Activated T-helper 1 cell treated with anti-CD3 and anti-CD28 coated beads, Interleukin-2, amount 50 U/mL, for 16 hours (primary cell): ENCODE measurements around the gene ABCC1.
"Not testable (repeated sequence)": the region's sequence is repeated elsewhere in the genome, so short reads cannot be mapped to it uniquely, and the experiment has no call there.

ENCODE experiments used
- DNase-seq, 2 donors: peaks; one replicate each; pipeline ENCODE4 v3.0.0-alpha.2; 2020; ENCODE audit warnings: low read depth in 1 of 2, low spot score in 1 of 2

Gene ABCC1

DNA sequence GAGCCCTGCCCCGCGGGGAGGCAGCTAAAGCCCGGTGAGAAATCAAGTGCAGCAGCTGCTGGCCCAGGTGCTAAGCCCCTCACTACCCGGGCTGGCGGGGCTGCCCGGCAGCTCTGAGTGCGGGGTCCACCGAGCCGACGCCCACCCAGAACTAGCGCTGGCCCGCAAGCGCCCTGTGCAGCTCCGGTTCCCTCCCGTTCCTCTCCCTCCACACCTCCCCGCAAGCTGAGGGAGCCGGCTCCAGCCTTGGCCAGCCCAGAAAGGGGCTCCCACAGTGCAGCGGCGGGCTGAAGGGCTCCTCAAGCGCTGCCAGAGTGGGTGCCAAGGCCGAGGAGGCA is 155.4 kb downstream of the ABCC1 start:
- not testable (repeated sequence) for DNase-seq

DNA sequence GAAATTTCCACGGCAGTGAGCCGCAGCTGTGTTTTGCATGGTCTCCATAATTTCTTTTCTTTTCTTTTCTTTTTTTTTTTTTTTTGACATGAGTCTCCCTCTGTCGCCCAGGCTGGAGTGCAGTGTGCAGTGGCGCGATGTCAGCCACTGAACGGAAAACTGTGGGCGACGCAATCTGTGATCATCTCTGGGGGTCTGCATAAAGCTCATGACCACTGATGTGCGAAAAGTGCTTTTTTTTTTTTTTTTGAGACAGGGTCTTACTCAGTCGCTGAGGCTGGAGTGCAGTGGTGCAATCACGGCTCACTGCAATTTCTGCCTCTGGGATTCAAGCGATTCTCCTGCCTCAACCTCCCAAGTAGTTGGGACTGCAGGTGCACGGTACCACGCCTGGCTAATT is 156.2 kb downstream of the ABCC1 start:
- DNase-seq = no peak

DNA sequence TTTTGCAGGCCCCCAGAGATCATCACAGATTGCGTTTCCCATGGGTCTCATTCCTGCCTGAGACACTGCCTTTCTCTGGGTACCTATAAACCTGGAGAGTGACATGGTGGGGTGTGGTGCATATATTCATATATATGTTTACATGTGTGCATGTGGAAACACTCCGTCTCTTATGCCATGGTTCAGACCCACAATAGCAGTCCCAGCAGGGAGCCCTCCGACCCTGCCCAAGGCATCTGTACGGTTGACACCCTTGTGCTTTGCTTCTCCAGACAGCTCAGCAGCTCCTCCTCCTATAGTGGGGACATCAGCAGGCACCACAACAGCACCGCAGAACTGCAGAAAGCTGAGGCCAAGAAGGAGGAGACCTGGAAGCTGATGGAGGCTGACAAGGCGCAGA is 157.1 kb downstream of the ABCC1 start:
- DNase-seq = no peak

DNA sequence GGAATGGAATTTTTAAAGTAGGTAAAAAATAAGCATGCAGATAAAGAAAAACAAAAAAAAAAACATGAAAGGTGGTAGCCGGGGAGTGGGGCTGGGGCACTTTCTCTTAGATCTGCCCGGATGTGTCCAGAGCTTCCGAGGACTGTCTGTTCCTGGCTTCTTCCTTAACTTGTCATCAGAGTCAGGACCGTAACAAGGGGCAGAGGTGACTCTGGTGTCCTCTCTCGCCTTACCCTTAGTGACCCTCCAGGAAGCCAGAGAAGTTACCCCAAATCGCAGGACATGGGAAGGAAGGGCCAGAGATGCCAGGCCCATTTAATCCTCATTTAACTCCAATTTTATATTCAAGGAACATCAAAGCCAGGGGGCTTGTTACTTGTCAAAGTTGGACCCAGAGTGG is 158.4 kb downstream of the ABCC1 start:
- no peak for DNase-seq

DNA sequence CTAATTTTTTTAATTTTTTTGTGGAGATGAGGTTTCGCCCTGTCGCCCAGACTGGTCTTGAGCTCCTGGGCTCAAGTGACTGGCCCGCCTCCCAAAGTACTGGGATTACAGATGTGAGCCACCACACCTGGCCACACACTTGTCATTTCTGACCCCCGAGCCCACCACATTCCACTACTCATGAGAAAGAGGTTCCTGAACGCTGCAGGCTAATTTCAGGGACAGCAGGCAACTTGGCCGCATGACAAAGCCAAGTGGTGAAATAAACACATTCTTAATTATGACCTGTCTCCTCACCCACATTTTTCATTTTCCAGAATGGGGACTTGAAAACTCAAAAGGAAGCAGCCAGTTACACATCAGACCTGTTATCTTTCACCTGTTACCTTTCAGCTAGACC is 159.3 kb downstream of the ABCC1 start:
- no peak for DNase-seq

DNA sequence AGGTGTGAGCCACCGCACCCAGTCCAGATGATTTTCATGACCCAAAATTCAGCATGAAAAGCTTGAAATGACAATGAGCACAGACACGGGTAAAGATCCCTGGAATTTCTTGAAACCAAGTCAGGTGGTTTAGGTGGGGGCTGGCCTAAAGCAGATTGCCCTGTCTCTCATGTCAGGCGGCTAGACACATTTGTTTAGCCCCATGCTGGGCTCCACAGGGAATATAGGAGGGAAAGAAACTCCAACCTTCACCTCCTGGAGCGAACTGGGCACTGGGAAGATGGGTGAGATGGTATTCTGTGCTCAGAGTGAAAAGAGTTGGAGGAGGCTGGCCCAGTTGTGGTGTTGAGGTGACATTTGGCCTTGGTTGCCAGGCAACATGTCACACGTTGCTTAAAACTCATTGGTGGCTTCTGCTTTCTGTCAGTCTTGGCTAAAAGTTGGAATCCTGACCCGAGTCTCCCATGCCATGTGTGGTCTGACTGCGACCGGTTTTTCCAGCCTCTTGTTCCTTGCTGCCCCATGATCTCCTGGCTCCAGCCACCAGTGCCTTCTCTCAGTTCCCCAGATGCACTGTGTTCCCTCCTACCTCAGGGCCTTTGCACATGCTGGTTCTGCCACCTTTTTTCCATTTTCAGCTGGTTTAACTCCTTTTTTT is 160.2 kb downstream of the ABCC1 start:
- DNase-seq = no peak

DNA sequence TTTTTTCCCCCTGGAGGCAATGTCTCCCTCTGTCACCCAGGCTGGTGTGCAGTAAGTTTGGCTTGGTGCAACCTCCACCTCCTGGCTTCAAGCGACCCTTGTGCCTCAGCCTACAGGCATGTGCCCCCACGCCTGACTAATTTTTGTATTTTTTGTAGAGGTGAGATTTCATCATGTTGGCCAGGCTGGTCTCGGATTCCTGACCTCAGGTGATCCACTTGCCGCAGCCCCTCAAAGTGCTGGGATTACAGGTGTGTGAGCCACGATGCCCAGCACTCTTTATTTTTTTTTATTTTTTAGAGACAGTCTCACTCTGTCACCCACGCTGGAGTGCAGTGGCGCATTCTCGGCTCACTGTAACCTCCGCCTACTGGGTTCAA is 160.7 kb downstream of the ABCC1 start:
- no peak for DNase-seq

DNA sequence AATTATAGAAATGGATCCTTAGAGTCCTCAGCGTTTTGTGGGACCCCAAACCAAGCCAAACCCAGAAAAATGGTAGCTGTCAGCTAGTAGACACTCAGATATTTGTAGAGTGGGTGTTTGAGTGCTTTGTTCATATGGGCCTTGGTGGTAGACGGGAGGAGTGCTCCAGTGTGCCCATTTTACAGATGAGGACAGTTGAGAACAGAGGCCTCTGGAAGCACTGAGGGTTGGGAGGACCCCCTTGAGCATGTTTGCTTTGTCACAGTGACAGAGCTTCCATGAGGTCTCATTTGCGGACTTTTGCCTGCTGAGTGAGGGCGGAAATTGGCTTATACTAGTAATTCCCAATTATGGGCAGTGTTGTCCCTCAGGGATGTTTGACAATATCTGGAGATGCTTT is 162.2 kb downstream of the ABCC1 start:
- DNase-seq = no peak

DNA sequence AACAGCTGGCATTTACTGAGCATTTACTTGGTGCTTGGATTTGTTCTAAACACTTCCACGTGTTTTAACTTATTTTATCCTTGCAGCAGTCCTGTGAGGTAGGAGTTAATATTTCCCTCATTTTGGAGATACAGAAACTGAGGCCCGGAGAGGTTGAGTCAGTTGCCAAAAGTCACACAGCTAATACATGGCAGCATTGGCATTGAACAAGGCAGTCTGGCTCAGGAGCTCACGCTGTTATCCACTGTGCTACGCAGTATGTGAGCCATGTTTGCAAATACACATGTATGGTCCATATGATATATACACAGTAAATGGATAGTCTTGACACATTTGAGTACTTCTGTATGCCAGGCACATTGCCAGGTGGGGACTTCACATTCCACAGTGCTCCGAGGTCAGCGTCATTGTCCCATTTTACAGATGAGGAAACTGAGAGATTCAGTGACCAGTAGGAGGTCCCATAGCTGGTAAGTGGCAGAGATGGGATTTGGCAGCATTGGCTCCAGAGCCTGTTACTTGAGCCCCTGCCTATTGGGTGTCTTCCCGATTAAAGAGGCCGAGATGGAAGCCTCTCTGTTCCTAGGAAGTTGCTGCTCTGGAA is 163.1 kb downstream of the ABCC1 start:
- DNase-seq = no peak

DNA sequence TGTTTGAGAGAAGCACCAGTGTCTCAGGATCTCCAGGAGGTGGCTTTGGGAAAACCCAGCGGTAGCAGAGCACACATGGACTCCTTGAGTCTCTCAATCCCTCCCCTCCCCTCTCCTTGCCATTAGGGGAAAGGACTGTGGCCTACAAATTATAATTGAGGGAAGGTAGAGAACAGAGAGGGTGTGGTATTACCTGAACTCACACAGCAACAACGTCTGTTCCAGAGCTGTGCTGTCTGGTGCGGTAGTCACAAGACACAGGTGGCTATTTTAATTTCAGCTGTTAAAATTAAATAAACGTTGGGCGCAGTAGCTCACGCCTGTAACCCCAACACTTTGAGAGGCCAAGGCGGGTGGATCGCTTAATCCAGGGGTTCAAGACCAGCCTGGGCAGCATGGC is 163.7 kb downstream of the ABCC1 start:
- no peak for DNase-seq

DNA sequence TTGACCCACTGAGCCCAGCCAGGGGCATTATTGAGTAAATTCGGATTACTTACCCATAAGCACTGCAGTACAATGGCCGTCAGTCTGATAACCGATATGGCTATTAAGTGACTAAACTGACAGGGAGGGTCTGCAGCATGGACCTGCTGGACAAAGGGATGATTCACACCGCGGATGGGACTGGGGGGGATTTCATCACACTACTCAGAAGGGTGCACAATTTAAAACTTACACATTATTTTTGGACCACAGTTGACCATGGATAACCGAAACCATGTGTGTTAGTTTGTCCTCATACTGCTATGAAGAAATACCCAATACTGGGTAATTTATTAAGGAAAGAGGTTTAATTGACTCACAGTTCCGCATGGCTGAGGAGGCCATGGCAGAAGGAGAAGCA is 167.4 kb downstream of the ABCC1 start:
- no peak for DNase-seq

DNA sequence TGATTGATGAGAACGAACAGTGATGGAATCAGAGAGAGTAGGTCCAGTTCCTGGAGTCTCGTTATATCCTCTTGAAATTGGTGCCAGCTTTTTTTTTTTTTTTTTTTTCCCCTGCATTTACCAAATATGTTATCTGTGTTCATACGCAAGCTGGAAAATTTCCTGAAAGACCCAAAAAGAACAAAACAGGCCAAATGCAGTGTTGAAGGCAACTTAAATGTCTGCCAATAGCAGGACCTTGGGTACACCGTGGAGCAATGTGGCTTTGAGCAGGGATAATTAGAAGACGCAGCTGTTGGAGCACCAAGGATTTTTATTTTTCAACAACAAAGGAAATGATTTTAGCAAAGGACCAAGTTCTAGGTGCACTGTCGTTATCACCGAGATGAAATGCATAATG is 168.9 kb downstream of the ABCC1 start:
- DNase-seq = no peak

DNA sequence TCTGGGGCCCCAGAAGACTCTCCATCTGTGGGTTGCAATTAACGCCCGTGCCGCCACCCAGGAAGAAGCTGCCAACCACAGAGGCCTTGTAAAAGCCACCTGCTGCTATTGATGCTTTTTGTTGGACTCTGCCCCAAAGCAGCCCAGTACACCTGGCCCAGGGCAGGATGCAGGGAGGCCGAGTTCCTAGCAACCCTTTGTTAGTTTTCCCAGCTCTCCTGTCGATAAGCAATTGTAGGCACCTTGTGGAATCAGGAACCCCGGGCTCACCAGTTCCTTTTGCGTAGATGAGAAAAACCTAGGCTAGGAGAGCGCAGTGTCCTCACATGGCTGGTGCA is 170.6 kb downstream of the ABCC1 start:
- DNase-seq = no peak

DNA sequence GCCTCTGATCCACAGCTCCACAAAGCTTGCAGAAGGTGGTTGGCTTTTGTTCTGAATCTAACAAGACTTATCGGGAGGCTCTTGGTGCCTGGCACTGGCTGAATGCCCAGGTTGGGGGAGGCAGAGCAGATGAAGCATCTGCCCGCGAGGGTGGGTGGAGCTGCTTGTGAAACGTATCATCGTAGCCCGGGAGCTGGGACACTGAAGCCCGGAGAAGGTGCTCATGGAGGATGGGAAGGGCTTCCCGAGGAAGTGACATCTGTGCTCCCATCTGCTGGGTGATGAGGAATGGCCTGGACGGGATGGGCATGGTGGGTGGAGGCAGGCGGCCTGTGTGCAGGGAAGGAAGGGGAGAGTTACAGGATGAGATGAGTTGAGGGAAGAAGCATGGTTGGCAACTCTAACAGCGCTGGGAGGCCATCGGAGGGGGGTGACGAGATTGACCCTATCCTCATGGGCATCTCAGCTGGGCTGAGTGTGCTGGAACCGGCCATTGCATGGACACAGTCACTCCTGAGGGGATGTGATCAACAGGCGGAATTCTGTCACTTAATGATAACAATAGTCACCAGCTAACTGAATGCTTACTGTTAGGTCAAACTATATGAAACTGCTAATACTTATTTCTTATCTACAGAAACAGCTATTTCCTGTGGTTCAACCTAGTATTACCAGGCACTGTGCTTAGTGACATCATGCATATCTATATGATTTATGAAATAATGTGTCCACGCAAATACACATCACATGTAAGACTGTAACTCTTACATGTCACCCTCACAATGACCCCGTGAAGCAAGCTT is 171.2 kb downstream of the ABCC1 start:
- no peak for DNase-seq

DNA sequence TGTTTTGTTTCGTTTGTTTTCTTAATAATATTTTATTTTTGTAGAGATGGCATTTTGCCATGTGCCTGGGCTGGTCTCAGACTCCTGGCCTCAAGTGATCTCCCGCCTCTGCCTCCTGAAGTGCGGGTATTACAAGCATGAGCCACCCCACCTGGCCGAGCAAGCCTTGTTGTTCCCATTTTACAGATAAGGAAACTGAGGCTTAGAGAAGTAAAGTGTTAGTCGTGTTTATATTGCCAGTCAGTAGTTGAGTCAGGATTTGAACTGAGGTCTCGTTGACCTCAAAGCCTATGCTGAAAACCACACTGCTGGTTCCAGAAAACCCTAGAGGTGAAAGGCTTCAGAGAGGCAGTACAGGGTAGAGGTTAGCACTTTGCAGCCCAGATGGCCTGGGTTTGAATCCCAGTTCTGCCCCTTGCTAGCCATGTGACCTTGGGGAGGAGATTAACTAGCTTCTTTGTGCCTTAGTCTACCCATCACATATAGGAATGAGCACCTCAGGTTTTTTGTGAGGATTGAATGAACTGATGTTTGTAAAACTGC is 171.8 kb downstream of the ABCC1 start:
- DNase-seq = no peak

DNA sequence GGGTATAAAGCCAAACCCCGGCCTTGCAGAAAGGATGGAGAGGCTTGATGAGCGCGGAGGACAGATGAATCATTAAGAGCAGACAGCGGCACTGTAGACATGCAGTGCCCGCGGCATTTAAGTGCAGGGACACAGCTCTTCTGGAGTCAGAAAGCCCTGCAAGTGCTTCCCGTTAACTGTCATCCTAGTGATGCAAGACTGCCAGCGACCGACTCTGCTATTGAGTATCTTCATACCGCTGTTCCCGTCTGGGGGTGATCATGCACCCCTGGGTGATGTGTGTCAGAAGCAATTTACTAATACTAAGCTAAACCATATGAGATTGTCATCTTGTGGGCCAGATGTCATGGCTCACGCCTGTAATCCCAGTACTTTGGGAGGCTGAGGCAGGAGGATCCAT is 172.8 kb downstream of the ABCC1 start:
- DNase-seq = no peak

DNA sequence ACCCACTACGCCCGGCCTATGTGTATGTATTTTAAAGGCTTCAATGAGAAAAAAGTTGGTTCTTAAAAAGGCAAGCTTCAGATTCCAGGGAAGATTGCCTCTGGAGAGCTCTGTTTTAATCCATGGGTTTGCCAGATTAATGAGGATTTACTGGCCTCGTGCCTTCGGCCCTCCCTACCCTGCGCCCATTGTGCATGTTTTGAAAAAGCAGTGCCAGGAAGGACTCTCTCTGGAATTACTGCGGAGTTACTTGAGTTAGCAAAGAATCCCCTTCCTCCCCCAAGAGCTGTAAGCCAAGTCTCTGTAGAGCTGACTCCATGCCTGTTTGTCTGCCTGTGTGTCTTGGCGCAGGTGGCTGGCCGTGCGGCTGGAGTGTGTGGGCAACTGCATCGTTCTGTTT is 175.0 kb downstream of the ABCC1 start:
- no peak for DNase-seq

DNA sequence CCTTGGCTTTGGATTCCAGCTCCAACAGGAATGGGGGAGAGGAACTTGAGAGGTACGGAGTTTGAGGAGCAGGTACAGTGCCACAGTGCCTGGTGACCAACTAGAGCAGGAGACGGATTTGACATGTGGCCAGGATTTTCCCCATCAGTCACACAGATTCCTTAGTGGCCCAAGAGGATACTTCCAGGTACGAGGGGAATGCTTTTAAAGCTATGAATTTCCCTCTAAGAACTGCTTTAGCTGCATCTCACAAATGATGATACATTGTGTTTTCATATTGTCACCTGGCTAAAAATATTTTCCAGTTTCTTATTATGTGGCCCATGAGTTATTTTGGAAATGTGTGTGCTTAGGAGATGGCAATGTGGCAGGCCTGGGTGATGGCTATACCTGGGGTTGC is 175.6 kb downstream of the ABCC1 start:
- DNase-seq = no peak

DNA sequence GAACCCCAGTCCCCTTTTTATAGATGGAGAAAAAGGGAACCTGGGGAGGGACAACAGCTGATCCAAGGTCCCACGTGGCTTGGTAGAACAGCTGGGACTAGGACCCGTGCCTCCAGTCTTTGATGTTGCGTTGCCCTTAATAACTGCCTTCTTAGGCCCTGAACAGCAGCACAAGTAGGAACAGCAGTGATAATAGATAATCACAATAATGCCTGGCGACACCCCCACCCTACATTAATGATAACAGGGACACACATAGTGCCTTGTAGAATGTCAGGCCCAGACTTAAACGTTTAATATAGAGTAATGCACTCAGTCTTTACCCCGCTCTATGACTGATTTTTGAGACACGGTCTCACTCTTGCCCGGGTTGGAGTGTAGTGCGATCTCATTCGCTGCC is 177.5 kb downstream of the ABCC1 start:
- no peak for DNase-seq

DNA sequence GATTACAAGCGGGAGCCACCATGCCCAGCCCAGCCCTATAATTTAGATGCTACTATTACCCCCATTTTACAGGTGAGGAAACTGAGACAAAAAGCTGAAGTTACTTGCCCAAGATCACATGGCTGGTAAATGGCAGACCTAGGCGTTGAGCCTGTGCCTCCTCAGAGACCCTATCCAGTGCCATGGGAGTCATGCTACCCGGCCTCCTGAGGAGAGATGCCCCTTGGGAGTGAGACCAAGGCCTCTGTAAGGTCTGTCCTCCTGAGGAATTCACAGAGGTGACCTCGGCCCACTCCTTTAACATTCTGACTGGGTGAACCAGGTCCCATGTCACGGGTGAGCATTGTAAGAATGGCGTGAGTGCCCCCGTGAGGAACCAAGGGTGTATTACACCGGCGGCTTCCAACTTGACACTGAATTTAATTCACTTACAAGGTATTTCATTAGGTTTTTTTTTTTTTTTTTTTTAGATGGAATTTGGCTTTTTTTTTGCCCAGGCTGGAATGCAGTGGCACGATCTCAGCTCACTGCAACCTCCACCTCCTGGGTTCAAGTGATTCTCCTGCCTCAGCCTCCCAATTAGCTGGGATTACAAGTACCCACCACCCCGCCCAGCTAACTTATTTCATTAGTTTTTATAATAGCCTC is 178.2 kb downstream of the ABCC1 start:
- DNase-seq = peak; percentile 28 to 38

DNA sequence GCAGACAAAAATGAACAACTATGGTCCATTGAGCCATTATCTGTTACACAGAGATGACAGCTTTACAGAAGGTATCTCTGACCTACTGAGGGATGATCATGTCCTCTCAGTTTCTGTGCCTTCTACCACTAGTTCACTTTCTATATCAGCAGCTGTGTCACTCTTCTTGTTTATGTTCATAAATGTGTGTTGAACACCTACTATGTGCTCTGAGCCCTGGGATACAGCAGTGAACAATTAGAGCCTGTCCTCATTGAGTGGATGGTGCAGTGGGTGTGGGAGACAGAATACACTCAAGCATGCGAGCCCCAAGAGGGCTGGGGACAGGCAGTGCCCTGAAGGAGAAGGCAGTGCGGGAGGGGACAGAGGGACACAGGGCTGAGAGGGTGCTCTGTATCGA is 181.8 kb downstream of the ABCC1 start:
- no peak for DNase-seq

DNA sequence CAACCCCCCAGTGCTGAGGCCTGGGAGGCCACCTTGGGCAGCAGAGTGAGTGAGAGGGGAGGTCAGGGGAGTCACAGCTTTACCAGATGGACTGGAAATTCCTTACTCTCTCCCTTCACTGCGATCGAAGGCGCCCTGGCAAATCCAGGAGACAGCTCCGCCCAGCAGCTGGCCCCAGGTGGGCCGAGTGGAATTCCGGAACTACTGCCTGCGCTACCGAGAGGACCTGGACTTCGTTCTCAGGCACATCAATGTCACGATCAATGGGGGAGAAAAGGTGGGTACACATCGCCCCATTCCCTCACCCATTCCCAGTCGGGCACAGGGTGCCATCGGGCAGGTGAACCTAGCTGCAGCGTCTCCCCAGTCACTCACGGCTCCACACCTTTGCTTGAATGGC is 182.2 kb downstream of the ABCC1 start:
- no peak for DNase-seq
